PC-9 (cell line): Measurements from ENCODE around the gene SLC13A2.

Source experiments
- CTCF ChIP-seq: fragments of 200-600 bp; sonication (generic); conservative IDR thresholded peaks from 2 replicates; pipeline ENCODE4 v1.6.1; 2017; ENCODE audit warnings: mixed run types, antibody characterized with exemption, mild to moderate bottlenecking, moderate library complexity
- EZH2 ChIP-seq: fragments of 200-600 bp; sonication (generic); IDR thresholded peaks from 2 replicates; pipeline ENCODE4 v1.8.0; 2017; ENCODE audit warnings: antibody characterized with exemption, low read depth

GRCh38 chr17:28471531-28472342, 1.7 kb upstream of the SLC13A2 start:
- no peak for TF ChIP-seq CTCF
- no peak for TF ChIP-seq EZH2
